ENCODE results near the gene TMEM184B.

GRCh38 chr22:38222797-38223119 lies 50.1 kb downstream of the TMEM184B start:
- no peak for TF ChIP-seq CTCF (IDR thresholded peaks at IDR 0.05)
- TF ChIP-seq EZH2phosphoT487 (IDR thresholded peaks at IDR 0.05): no peak
- no peak for TF ChIP-seq EZH2 (IDR thresholded peaks at IDR 0.05)
